Measurements from ENCODE around the gene DCAF11. TPM values are rescaled to one million over a fixed set of nuclear protein-coding genes. Genes with fewer than 3 reads are reported as not detected.

Gene DCAF11
- total and polyA plus RNA-seq, 2 of the 13 experiments (the other 11 are each of a cell fraction or from before 2014, with no cell fraction given) = 150 to 257 TPM

- BruUV-seq (replicated peaks) = no TSS peak
- Histone ChIP-seq H3K4me2 (ENCODE audit: low read depth, low read length) (no peak overlapping the region), H3K4me1 (ENCODE audit: insufficient read depth, low read length) (peaks cover 31% of the 10 kb centered on the region), H3K9me3 (ENCODE audit: low read length) (no peaks in the 10 kb centered on the region), H3K36me3 (replicated peaks in 1 of 2; ENCODE audit: control insufficient read depth in 1 of 2, insufficient read depth in 2 of 2, low read length in 2 of 2) (peaks cover 19 to 21% of the 10 kb centered on the region in 2 experiments), H3K27ac (ENCODE audit: extremely low read length, insufficient read depth, low read length) (no peak overlapping the region), H3K4me3 (replicated peaks in 1 of 3; ENCODE audit: insufficient read depth in 1 of 3, low read depth in 2 of 3, low read length in 3 of 3) (no peak overlapping the region), H3K27me3 (ENCODE audit: control insufficient read depth in 1 of 2, insufficient read depth in 2 of 2, low read length in 2 of 2) (no peaks in the 10 kb centered on the region), H4K20me1 (ENCODE audit: insufficient read depth, low read length) (no peaks in the 10 kb centered on the region), H2AFZ (ENCODE audit: low read length) (no peak overlapping the region), H3K9ac (ENCODE audit: insufficient read depth, low read depth, low read length) (no peak overlapping the region), H3K79me2 (ENCODE audit: insufficient read depth, low read length) (no peaks in the 10 kb centered on the region)
- CTCF ChIA-PET (ENCODE audit: low intra/inter-chr PET ratio, low total read pairs) = no interaction called here
- FAIRE-seq (no peak), ATAC-seq (no peak), DNase-seq (ENCODE audit: low spot score) (no peak)
- in situ Hi-C loops (cut with HindIII; ENCODE audit: extremely low pct_ligation_motif_present, low pct_unique_long_range_greater_than_20kb) = loop anchor here (25.0 kb wide), 1 partner anchor 815 kb away; the partner anchor contains the start of genes BCL2L2, PABPN1 and PPP1R3E
- TF ChIP-seq PRDM10 (CRISPR knock-in tag; IDR thresholded peaks at IDR 0.05; ENCODE audit: low read depth) (no peak), SALL2 (CRISPR knock-in tag; IDR thresholded peaks at IDR 0.05) (no peak), FOXA1 (IDR thresholded peaks at IDR 0.05) (no peak), FOXA1 (CRISPR knock-in tag; IDR thresholded peaks at IDR 0.05) (no peak), RNF2 (conservative IDR thresholded peaks at IDR 0.05; ENCODE audit: low read depth) (no peak), AKAP8 (CRISPR knock-in tag; IDR thresholded peaks at IDR 0.05) (no peak), MZF1 (CRISPR knock-in tag; IDR thresholded peaks at IDR 0.05; ENCODE audit: borderline replicate concordance) (no peak), ZMYM3 (CRISPR knock-in tag; IDR thresholded peaks at IDR 0.05) (no peak), ARID4A (CRISPR knock-in tag; IDR thresholded peaks at IDR 0.05; ENCODE audit: borderline replicate concordance) (no peak), ZNF598 (CRISPR knock-in tag; IDR thresholded peaks at IDR 0.05; ENCODE audit: borderline replicate concordance) (no peak)
- intact Hi-C loops (cut with micrococcal nuclease; ENCODE audit: unreplicated experiment) = no loop called here
- POLR2A ChIA-PET = interaction anchor here (1.9 to 22.7 kb wide), 6 partner anchors 6 to 69 kb away, joined by 5 to 977 read pairs (median 26); partner anchors contain the start of genes DCAF11, EMC9, FITM1 and IRF9
Observed at GRCh38 chr14:24126939-24127338, 12.4 kb downstream of the DCAF11 start.
